GM21390 (cell line): Measurements from ENCODE around the gene FASTK.
A peak's percentile ranks its signal among the peaks of the same experiment; 100 is the strongest.

Experiments
- ATAC-seq: cut with Tn5 transposase; IDR thresholded peaks from one replicate; pipeline ENCODE4 v1.9.1; 2021; ENCODE audit not compliant: unreplicated experiment

FASTK gene

DNA sequence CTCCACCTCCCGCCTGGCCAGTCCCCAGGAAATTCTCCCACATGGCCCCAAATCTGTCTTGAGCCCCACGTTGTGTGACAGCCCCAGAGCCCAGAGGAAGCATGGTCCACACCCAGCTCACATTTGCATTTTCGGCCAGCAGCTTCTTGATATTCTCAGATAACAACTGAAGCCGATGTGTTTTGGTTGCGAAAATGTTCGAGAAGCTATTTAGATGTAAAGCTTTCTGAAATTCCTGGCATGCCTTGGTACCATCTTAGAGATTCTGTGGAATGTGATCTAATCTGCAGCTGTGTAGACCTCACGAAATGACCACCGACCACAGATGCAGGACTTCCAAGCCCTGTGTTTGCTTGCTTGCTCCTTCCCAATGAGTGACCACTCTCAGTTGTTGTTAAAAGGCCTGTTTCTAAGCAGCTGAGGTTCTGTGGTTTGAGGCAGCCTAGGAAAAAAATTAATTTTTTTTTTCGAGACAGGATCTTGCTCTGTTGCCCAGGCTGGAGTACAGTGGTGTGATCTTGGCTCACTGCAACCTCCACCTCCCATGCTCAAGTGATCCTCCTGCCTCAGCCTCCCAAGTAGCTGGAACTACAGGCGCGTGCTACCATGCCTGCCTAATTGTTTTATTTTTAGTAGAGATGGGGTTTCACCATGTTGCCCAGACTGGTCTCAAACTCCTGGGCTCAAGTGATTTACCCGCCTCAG, 12.4 kb downstream of the FASTK start:
- ATAC-seq = no peak

DNA sequence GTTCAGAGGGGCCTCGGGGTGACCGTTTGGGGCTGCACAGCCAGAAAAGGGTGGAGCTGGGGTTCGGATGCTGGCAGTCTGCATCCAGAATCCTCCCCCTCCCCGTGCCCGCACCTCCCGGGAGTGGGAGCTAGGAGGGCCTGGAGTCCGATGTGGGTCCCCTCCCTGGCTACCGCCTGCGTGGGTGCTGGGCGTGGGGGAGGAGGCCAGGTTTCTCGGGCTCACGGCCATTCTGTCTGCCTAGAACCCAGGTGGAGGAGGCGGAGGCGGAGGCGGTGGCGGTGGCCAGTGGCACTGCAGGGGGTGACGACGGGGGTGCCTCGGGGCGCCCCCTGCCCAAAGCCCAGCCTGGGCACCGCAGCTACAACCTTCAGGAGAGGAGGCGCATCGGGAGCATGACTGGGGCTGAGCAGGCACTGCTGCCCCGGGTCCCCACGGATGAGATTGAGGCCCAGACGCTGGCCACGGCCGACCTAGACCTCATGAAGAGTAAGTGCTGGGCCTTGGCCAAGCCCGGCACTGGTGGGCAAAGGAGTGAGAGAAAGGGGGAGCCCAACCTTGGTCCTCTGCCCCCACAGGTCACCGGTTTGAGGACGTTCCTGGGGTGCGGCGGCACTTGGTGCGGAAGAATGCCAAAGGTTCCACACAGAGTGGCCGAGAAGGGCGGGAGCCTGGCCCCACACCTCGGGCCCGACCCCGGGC, 14.2 kb downstream of the FASTK start:
- no peak for ATAC-seq

DNA sequence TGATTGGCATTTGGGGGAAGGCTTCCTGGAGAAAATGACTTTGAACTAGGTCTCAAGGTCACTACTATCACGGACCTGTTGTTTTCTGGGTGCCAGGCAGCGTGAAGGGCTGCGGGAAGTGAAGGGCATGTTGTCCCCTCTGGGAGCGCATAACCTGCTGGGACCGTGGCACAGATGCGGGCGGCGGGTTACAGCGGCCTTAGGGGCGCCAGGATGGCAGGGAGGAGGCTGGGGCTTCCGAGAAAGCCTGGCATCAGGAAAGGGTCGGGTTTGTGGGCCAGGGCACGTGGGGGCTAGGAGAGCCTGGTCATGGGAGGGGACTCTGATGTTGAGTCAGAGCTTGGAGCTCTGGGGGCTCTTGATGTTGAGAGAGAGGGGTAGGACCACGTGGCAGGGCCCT, 15.1 kb downstream of the FASTK start:
- no peak for ATAC-seq

DNA sequence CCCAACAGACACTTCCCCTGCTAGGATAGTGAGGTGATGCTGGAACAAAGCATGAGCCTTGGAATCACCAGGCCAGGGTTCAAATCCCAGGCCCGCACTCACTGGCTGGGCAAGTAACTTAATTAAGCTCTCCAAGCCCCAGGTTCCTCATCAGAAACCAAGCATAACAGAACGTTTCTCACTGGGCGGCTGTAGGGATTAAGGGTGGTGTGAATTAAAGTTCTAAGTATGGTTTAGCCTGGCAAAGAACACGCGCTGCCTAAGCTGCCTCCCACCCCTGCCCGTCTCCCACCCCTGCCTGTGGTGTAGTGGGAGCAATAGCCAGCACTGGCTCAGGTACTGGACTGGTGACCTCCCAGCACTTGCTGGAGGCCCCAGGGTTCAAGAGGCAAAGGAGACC, 15.6 kb downstream of the FASTK start:
- ATAC-seq = no peak

DNA sequence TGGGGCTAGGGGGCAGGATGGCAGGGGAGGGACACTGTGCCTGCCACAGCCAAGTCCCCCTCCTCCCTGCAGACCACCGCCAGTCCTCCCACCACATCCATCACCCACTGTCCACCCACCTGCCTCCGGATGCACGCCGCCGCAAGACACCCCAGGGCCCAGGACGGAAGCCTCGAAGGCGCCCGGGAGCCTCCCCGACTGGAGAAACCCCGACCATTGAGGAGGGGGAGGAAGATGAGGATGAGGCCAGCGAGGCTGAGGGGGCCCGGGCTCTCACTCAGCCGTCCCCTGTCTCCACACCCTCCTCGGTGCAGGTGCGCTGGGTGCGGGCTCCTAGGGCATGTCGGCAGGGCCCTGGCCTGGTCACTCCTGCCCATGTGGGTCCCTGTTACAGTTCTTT, 16.2 kb downstream of the FASTK start:
- ATAC-seq = no peak

DNA sequence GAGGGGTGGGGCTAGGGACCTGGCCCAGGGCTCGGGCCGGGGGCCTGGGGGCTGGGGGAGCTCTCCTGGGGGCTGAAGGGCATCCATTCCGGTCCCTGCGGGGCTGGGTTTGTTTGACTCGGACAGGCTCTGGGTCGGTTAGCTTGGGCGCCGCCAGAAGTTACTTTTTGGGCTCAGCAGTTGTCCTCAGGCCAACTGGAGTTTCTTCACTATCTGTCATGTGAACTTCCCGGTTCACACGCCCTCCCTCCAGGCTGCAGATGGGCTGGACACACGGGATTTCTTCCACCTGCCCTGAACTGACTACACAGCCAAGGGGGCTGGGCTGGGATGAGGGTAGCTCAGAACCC, 17.4 kb downstream of the FASTK start:
- no peak for ATAC-seq

DNA sequence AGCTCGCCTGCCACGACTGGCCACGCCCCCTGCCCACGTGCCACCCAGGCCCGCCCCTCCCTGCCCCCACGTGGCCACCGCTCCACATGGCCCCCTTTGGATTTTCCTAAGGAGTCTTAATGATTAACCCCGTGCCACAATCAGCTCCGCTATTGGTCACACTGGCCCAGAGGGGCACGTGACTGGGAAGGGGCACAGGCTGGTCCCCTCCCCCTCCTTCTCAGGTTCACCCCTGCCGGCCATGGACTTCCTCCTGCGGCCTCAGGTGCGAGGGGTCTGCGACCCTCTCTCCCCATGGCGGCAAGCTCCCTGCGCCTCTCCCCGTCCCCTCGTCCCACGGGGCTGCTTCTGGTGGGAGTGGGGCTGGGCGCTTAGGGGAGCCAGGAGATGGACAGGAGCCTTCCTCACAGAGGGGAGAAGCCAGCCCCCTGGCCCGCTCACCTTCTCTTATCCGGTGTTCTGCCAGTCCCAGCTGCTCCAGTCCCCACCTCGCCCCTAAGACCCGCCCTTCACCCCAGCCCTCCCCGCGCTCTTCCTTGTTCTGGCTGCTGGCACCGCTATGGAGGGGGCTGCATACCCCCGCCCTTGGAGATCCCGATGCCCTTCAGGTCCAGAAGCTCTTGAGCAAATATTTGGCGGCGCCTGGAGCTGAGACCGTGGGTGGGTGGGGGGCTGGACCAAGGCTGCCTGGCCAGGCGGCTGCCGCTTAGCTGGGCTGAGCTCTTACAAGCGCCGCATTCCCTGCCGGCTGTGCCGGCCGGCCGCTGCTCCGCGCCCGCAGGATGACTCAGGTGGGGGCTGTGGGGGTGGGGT, 18.0 kb downstream of the FASTK start:
- ATAC-seq = no peak

DNA sequence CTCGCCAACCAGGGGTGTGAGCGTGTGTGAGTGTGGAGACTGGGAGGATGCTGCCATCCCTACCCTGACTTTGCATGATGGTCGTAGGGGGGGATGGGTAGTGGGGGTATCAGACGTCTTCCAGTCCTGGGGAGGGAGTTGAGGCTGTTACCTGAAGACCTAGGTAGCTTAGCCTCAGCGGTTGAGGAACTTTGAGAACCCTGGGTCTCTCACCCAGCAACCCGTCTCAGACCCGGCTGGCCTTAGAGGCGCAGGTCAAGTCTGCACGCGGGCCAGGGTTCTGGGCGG, 18.6 kb downstream of the FASTK start:
- no peak for ATAC-seq

DNA sequence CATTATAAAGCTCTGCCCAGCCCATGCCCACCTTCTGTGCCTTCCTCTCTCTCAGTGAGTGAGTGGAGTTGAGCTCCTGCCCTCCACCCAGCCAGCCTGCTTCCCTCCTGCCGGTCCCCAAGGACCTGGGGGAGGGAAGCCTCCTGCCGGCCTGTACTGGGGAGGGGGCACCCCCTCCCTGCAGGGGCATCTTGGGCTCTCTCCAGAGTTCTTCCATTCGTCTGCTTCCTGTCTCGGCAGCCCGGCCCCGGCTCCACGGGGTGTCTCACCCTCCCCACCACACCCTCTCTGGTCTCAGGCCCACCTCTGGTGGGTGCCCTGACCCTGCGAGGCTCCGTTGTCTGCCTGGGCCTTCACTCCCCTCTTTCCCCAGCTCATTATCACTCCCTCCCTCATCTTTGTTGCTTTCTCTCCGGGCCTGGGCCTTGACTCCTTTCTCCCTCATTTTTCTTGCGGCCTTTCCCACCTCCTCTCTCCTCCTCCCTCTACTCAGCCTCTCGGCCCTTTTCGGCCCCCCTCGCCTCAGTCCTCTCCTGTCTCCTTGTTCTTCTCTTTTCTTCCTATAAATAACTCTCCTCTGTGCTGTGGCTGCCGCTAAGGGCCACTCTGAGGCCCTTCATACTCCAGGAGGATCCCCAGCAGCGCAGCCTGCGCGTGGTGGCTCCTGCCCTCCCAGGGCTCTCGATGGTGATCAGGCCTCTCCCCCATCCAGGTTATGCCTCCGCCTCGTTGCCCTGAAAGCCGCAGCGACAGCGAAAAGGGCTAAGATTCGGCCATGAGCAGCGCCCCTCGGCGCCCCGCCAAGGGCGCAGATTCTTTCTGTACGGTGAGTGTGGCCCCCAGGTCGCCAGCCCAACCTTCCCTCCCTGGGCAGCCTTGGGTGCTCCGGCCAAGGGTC, 19.1 kb downstream of the FASTK start:
- ATAC-seq = no peak

DNA sequence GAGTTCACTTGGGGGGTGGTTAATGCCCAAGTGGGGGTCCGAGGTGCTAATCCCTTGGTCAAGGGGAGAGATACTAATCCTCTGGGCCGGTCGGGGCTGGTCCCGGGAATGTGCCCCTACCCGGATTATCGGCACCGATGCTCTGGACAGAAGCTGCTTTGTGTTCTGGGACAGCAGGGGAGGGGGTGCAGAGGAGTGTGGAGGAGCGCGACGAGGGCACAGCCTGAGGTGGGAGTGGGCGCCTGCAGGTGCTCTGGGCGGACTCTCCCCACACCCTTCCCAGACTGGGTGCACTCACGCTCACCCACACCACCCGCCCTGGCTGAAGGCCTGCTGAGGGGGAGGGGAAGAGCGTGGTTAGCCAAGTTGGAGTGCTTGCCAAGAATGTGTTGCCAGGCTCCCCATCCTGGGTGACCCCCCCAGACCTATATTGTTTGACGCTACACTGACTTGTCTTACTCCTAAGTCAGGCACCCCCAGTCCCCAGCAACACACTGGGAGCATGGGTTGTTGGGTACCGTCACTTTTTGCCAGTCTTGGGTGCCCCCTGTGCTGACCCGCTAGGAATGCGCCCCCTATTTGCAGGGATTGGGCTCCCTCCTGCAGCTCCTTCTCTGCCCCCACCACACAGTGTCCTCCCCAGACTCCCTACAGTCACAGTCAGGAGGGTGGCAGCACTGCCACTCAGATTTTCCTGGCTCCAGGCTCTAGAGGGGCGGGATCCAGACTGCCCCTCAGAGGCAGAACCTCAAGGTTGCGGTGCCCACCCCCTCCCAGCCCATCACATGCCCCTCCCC, 20.0 kb downstream of the FASTK start:
- ATAC-seq = no peak

DNA sequence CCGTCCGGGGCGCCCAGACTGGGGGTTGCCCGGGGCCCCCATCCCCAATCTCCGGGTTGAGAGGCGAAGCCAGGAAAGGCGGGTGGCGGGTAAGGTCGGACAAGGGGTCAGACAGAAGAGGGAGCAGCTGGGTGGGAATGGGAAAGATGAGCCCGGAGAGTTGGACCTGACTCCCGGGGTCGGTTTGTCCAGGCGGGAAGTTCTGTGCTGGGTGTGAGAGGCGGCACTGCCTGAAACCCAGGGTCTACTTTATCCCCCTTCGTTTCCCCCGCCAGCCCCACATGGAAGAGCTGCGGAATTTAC, 20.5 kb downstream of the FASTK start:
- ATAC-seq = no peak

DNA sequence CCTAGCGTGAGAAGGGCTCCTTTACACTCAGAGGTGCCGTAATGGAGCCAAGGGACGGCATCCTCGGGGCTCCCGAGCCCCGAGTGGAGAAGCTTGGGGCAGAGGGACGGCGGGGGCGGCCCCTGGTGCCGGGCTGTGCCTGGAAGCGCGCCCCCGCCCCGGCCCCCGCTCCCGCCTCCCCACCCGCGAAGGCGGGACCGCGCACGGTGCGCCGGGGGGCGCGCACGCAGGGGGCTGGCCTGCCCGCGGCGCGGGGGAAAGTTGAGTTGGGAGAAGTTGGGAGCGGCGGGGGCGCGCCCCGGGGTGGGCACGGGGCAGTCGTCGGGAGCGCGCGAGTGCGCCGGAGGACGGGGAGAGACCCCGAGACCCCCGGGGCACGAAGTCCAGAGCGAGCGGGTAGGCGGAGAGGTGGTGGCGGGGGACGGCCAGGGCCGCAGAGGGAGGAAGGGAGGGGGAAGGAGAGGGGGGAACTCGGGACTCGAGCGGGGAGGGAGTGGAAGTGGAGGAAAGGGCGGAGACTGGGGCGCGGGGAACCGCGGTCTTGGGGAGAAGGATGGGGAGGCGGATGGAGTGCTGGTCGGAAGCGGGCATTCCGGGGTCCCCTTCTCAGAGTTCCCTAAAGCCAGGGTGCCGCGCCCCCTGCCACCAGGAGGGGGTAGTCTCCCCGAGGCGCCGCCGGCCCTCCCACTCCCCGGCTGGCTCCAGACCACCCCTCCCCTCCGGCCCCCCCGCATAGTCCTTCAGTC, 21.1 kb downstream of the FASTK start, which contains the start of gene SLC4A2:
Gene SLC4A2 (plus strand): TSS at position 223 of the 746 bp plus-strand sequence. CDS start 2,399 bp downstream, outside the sequence.
- ATAC-seq = peak; percentile 28

DNA sequence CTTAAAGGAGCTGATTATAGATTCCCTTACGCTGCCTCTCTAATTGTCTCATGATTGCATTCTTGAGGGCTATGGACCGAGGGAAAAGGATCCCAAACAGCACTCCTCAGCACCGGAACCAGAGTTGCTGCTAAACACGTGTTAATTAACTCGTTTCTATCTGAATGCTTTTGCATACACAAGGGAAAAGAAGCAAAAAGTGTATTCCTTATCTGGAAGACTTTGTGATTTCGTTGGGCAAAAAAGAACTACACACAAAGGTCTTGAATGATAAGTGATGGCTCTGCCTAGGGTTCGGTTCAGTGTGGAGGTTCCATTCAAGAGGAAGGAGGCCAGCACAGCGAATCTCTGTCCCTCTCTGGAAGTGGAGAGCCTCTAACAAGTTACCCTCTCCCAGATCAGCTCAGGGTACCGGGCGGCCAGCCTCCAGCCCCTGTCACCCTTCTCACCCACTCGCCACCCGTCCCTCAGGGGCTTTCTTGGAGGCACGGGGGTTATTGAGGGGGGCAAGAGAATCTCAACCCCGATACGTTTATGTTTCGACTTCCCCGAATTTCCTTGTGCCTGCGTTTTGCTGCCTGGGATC, 21.7 kb downstream of the FASTK start:
- ATAC-seq = no peak

DNA sequence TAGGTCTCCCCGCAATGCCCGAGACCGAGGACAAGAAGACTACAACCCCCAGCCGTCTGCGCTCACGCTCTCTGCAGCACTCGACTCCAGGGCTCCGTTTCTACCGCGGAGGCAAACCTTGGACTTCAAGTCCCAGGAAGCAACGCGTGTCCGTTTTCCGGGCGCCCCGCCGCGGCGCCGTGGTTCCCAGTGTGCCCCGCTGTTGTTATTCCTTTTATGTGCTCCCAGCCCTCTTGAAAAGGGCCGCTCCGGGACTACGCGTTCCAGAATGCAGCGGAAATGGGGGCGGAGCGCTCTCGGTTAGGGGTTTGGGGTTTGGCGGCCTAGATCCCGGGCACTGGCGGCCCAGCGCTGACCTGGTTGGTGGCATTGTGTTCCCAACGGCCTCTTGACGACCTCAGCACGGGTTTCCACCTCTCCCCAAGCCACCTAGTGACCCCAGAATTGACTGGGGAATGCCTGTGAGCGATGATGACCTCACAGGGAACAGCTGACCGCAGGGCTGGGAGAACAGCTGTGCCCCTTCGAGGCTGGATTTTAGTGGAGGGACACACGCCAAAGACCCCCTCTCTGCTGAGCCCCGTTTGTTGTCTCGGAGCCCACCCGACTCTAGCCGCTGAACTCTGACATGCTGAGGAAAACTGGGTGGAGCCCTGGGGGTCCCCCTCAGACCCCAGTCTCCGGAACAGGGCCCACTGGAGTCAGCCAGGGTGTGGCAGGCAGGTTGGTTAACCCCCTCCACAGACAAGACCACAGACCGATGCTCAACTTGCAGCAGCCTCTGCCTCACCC, 22.4 kb downstream of the FASTK start:
- peak; percentile 87 for ATAC-seq

DNA sequence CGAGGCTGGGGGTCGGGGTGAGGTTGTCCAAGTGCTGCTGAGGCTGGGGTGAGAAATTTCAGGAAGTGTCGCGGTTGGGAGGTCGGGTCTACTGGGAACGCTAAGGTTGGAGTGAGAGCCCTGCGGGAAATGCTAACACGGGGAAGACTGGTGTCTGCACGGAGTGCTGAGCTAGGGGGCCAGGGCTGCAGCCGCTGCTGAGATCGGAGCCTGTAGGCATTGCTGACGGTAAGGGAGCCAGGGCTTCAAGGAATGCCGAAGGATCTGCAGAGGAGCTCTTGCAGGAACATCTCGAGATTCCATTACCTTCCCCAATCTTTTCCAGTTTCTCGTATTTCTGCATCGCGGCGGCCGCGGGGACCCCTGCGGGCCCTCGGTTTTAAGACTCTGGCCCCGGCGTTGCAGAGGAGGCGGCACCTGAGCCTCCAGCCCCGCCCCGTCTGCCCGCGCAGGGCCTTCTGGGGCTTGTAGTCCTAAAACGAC, 23.1 kb downstream of the FASTK start, which contains the start of gene CDK5:
Gene CDK5 (minus strand): TSS at position 392 of the 483 bp plus-strand sequence. CDS start 49 bp downstream, at position 343.
- peak; percentile 17 for ATAC-seq

DNA sequence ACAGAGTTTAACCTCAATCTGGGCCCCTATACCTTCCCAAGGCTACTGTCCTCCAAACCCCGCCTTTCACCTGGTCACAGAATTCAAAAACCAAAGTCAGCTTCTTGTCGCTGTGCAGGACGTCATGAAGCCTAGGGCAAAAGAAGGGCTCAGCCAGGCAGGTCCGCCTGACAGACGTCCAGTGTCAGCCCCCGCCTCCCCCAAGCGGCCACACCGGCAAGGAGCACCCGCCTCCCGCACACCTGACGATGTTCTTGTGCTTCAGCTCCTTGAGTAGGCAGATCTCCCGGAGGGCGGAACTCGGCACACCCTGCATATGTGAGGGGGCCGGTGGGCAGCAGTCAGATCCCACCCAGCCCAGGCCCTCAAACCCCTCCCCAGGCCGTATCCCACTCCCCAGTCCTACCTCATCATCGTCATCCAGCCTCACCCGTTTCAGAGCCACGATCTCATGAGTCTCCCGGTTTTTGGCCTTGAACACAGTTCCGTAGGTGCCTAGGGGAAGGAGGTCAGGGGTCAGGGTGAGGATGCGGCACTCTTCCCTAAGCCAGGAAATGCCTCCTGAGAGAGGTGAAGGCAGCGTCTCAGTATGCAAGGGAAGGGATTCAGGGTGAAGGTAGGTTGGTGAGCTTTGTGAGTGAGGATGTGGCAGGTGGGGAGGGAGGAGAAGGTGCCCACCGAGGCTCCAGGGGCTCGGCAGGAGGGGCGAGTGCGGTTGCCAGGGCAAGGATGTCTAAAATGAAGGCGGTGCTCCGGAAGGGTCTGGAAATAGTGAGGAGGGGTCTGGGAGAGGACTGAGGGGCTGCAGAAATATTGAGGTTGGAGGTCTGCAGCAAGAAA, 23.7 kb downstream of the FASTK start:
- ATAC-seq = no peak

DNA sequence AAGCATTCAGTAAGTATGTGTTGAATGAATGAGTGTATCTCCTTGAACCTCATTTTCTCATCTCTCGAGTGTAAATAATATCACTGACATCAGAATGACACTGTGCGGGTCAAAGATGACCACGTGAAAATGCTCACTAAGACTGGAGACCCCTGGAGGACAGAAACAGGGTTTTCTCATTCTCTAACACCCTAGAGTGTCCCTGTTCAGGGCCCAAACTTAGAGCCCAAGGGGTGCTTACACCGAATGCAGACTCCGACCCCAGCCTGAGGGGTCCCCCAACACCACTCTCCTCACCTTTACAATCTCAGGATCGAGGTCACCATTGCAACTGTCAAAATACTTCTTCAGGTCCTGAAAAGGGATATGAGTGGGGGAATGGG, 24.3 kb downstream of the FASTK start:
- no peak for ATAC-seq
